GM15510 (cell line): ENCODE measurements around the gene OPRM1.

ENCODE experiments used
- POLR2A ChIP-seq: IDR thresholded peaks from 3 replicates; pipeline ENCODE4 v1.6.1; 2011; ENCODE audit warnings: borderline replicate concordance; ENCODE audit not compliant: insufficient read length; ENCODE audit errors: extremely low read depth

OPRM1 gene

GRCh38 chr6:154230910-154231595, 192.0 kb downstream of the OPRM1 start:
- TF ChIP-seq POLR2A, result no peak

DNA sequence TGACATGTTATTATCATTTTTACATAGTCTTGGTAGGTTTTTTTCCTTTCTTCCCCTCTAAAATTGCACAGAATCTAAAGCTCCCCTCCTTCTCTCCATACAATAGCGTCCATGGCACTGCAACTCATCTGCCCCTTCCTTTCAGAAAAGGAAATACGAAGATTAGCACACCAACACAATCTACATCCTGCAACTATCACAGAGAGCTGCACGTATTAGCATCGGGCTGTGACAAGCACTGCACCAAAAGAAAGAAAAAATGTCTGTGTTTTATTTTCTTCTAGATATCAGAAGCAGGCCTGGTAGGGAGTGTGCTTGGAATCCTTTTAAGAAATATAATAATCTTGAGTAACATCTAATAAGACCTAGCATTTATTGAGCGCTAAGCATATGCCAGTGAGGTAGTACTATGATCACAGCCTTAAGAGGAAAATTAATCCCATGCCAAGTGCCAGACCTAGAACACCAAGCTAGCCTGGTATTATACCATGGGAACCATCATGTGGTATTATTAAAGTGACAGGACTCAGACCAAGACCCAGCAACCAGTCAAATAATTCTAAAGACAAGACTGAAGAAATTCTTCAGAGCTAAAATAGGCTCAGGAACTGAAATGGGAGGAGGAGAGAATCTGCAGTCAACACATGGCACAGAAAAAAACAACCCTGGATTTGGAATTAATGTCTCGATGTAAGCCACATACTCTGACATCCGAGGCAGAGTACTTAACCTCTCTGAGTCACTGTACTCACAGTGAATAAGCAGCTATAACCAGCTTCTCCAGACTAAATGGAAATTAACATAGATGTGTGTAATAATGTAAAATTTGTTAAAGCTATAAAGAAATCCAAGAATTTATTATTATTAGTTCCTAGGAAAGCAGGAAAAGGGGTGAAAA, 193.2 kb downstream of the OPRM1 start:
- no peak for TF ChIP-seq POLR2A

DNA sequence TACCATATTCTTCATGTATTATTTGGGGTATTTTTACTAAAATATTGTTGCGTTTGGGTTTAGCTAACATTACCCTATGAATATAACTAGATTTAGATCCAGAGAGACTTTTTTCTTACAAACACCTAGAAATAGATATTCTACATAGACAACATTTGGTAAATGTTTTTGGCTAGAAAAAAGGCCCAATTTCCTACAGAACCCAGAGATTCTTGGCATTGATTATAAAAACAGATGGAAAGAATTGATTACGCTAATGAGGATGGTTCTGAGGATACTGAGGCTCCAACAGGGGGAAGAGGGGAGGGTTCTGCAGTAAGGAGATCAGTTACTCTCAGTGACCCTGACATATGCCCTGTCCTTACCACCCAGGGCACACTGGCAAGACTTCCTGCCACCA, 194.3 kb downstream of the OPRM1 start:
- TF ChIP-seq POLR2A, result no peak

GRCh38 chr6:154234019-154234772, 195.2 kb downstream of the OPRM1 start:
- TF ChIP-seq POLR2A, result no peak

- no peak for TF ChIP-seq POLR2A
These were observed 197.7 kb downstream of the OPRM1 start for GRCh38 chr6:154236646-154237301.

DNA sequence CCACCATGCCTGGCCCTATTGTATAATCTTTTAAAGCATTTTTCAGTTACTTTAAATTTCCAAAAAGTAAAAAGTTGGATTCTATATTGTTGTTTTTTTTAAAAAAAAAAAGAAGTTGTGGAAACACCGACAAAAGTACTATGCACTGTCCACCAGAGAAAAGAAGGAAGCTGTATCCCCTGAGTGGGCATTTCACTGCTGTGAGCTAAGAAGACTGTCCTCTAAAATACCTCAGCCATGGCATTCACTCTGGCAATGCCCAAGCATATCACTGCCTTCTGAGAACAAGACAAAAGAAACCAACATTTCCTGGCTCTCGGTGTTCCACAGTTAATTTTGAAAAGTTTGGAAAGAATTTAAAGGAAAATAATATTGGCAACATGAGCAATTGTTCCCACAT, 199.8 kb downstream of the OPRM1 start:
- TF ChIP-seq POLR2A, result no peak

DNA sequence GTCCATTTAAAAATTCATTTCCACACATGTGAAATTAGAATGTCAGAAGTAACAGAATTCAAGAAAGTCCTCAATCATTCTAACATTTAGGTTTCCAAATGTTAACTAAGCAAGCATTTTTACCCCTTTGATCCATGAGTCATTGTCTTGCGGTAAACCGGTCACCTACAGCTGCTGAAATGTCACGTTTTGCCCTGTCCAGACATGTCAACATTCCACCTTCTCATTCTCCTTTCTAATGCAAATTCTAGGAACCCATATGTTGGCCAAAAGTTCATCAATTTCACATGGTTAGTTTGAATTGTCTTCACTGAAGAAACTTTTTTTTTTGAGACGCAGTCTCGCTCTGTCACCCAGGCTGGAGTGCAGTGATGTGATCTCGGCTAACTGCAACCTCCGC, 200.4 kb downstream of the OPRM1 start:
- TF ChIP-seq POLR2A, result no peak

GRCh38 chr6:154241581-154241980, 202.5 kb downstream of the OPRM1 start:
- TF ChIP-seq POLR2A, result no peak

DNA sequence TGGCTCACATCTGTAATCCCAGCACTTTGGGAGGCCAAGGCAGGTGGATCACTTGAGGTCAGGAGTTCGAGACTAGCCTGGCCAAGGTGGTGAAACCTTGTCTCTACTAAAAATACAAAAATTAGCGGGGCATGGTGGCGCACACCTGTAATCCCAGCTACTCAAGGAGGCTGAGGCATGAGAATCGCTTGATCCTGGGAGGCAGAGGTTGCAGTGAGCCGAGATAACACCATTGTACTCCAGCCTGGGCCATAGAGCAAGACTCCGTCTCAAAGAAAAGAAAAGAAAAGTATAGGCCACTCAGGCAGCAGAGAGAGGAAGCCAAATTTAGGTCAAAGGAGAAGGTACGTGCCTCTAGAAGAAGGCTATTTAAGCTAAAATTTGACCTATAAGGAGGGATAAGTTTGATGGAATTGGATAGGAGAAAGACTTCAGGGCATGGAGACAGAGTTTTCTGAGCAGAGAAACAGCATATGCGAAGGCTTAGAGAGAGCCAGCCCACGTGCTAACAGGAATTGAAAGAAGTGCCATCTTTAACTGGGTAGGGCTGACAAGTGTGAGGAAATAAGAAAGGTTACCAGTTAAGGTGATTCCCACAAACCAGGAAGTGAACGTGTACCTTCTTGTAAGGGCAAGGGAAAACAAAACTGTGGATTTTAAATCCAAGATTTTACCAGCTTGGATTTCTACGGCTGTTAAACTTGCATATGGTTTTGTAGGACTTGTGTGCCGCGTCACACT, 203.7 kb downstream of the OPRM1 start:
- no peak for TF ChIP-seq POLR2A

- TF ChIP-seq POLR2A, result no peak
These were observed 205.0 kb downstream of the OPRM1 start for GRCh38 chr6:154243793-154244750.

- no peak for TF ChIP-seq POLR2A
These were observed 206.5 kb downstream of the OPRM1 start for GRCh38 chr6:154245506-154245905.

GRCh38 chr6:154246723-154247118, 207.7 kb downstream of the OPRM1 start:
- no peak for TF ChIP-seq POLR2A
